NOMO-1 treated with dmso at 0.1 percent for 144 hours (cell line): ENCODE data around the gene ZSWIM2.
"Not testable (repeated sequence)": the region's sequence is repeated elsewhere in the genome, so short reads cannot be mapped to it uniquely, and the experiment has no call there.

ENCODE experiments used
- DNase-seq: peaks from one replicate; lab custom pipeline; 2025; ENCODE audit not compliant: unreplicated experiment; lab: John Stamatoyannopoulos, UW

The ZSWIM2 gene

DNA sequence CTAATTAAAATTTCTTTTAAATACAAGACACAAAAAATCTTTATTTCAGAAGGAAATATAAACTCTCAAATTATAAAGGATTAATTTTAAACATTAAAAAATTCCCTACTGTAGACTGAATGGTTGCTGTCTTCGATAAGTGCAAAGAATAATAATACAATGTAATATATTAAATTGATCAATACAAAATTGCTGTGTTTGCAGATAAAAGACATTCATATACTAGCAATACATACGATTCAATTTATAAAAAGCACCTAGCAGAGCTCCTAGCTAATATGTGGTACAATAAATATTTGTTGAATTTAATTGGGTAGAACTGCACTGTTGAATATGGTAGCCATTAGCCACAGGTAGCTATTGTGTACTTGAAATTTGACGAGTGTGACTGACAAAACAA is 6.6 kb downstream of the ZSWIM2 start:
- DNase-seq = no peak

GRCh38 chr2:186841940-186842339 is 7.0 kb downstream of the ZSWIM2 start:
- DNase-seq = no peak

GRCh38 chr2:186835628-186836027 is 13.3 kb downstream of the ZSWIM2 start:
- DNase-seq = no peak

GRCh38 chr2:186827862-186828492 is 21.0 kb downstream of the ZSWIM2 start:
- no peak for DNase-seq

GRCh38 chr2:186827411-186827810 is 21.6 kb downstream of the ZSWIM2 start:
- no peak for DNase-seq

DNA sequence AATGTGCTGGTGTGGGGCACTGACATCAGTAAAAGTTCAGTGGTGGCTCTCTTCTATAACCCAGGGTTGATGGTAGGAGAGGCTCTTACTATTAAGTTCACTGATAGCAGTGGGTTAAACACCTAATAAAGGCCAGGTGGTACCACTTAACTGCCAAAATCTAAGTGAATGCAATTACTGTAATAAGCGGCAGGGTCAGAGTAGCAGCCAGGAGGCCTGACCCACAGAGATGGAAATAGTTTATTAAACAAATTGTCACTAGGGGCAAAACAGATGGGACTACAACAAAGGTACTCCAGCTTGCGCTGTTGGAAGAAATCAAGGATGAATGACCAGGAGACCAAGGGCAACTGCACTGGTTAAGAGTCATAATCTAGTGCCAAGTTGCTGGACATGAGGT is 26.6 kb downstream of the ZSWIM2 start:
- DNase-seq = no peak

GRCh38 chr2:186820303-186820702 is 28.7 kb downstream of the ZSWIM2 start:
- DNase-seq = no peak

GRCh38 chr2:186811760-186812159 is 37.2 kb downstream of the ZSWIM2 start:
- not testable (repeated sequence) for DNase-seq

- DNase-seq = no peak
Measured at GRCh38 chr2:186806591-186806990, 42.4 kb downstream of the ZSWIM2 start.

GRCh38 chr2:186798604-186799003 is 50.4 kb downstream of the ZSWIM2 start:
- DNase-seq = not testable (repeated sequence)

- no peak for DNase-seq
Measured at GRCh38 chr2:186784930-186785329, 64.0 kb downstream of the ZSWIM2 start.

- no peak for DNase-seq
Measured at GRCh38 chr2:186783254-186783653, 65.7 kb downstream of the ZSWIM2 start.

GRCh38 chr2:186780701-186781316 is 68.2 kb downstream of the ZSWIM2 start:
- no peak for DNase-seq
